ENCODE results near the gene TROAP. TPM values are rescaled to one million over a fixed set of nuclear protein-coding genes. Genes with fewer than 3 reads are reported as not detected.
"Not testable (repeated sequence)": the region's sequence is repeated elsewhere in the genome, so short reads cannot be mapped to it uniquely, and the experiment has no call there.

Gene TROAP
- total RNA-seq, 1 donor from 2014 or later = 0.66 TPM

GRCh38 chr12:49370539-49370938 is 47.5 kb downstream of the TROAP start:
- Histone ChIP-seq H3K9me3 (replicated peaks) (no peaks in the 10 kb centered on the region), H3K36me3 (no peaks in the 10 kb centered on the region), H3K27ac (replicated peaks) (no peak overlapping the region), H3K4me1 (peaks cover 43% of the 10 kb centered on the region), H3K27me3 (ENCODE audit: low read depth) (no peaks in the 10 kb centered on the region), H3K4me3 (no peak overlapping the region)
- intact Hi-C loops (cut with micrococcal nuclease) = no loop called here
- no peak for TF ChIP-seq CTCF (IDR thresholded peaks at IDR 0.05; ENCODE audit: borderline replicate concordance)
- no peak for DNase-seq

GRCh38 chr12:49375406-49375805 is 52.4 kb downstream of the TROAP start:
- intact Hi-C loops (cut with micrococcal nuclease) = no loop called here
- Histone ChIP-seq H3K4me3 (no peak overlapping the region), H3K36me3 (no peaks in the 10 kb centered on the region), H3K9me3 (replicated peaks) (no peaks in the 10 kb centered on the region), H3K27me3 (ENCODE audit: low read depth) (no peaks in the 10 kb centered on the region), H3K27ac (replicated peaks) (no peak overlapping the region), H3K4me1 (no peaks in the 10 kb centered on the region)
- TF ChIP-seq CTCF (IDR thresholded peaks at IDR 0.05; ENCODE audit: borderline replicate concordance) = no peak
- DNase-seq = no peak

GRCh38 chr12:49377386-49377785 is 54.3 kb downstream of the TROAP start:
- H3K4me1 ChIP-seq = no peaks in the 10 kb centered on the region
- no peaks in the 10 kb centered on the region for H3K9me3 ChIP-seq (replicated peaks)
- TF ChIP-seq CTCF (IDR thresholded peaks at IDR 0.05; ENCODE audit: borderline replicate concordance) = no peak
- no peaks in the 10 kb centered on the region for H3K27me3 ChIP-seq (ENCODE audit: low read depth)
- DNase-seq = no peak
- intact Hi-C loops (cut with micrococcal nuclease) = no loop called here
- no peaks in the 10 kb centered on the region for H3K36me3 ChIP-seq
- H3K4me3 ChIP-seq = no peak overlapping the region
- no peak overlapping the region for H3K27ac ChIP-seq (replicated peaks)

GRCh38 chr12:49380184-49380583 is 57.1 kb downstream of the TROAP start:
- H3K4me1 ChIP-seq; H3K36me3 ChIP-seq; intact Hi-C loops (cut with micrococcal nuclease); H3K9me3 ChIP-seq (replicated peaks); H3K27ac ChIP-seq (replicated peaks); H3K27me3 ChIP-seq (ENCODE audit: low read depth); H3K4me3 ChIP-seq; DNase-seq: not testable (repeated sequence)

Other genes starting within 250 kb of the TROAP start
- 0.41 TPM for gene DHH, start 228.5 kb upstream of the TROAP start, total RNA-seq
- 27.5 TPM for gene LMBR1L, start 212.4 kb upstream of the TROAP start, total RNA-seq
- 318 TPM for gene TUBA1B, start 191.9 kb upstream of the TROAP start, total RNA-seq
- gene TUBA1A, start 134.2 kb upstream of the TROAP start, total RNA-seq = 102 TPM
- 35.0 TPM for gene TUBA1C, start 58.2 kb upstream of the TROAP start, total RNA-seq
- not detected for gene PRPH, start 28.1 kb upstream of the TROAP start, total RNA-seq
- not detected for gene C1QL4, start 13.9 kb downstream of the TROAP start, total RNA-seq
- 0.08 TPM for gene DNAJC22, start 23.6 kb downstream of the TROAP start, total RNA-seq
- gene SPATS2, start 44.2 kb downstream of the TROAP start, total RNA-seq = 5.9 TPM
- 0.41 TPM for gene KCNH3, start 215.8 kb downstream of the TROAP start, total RNA-seq
- 97.9 TPM for gene MCRS1, start 244.9 kb downstream of the TROAP start, total RNA-seq

Measured in left ventricle myocardium inferior (tissue), 1 donor.